ENCODE measurements around the gene COMMD7. TPM values are rescaled to one million over a fixed set of nuclear protein-coding genes. Genes with fewer than 3 reads are reported as not detected.

Gene COMMD7
- total RNA-seq, 6 experiments from 2014 or later = 45.4 to 58.4 (median 51.5) TPM

DNA sequence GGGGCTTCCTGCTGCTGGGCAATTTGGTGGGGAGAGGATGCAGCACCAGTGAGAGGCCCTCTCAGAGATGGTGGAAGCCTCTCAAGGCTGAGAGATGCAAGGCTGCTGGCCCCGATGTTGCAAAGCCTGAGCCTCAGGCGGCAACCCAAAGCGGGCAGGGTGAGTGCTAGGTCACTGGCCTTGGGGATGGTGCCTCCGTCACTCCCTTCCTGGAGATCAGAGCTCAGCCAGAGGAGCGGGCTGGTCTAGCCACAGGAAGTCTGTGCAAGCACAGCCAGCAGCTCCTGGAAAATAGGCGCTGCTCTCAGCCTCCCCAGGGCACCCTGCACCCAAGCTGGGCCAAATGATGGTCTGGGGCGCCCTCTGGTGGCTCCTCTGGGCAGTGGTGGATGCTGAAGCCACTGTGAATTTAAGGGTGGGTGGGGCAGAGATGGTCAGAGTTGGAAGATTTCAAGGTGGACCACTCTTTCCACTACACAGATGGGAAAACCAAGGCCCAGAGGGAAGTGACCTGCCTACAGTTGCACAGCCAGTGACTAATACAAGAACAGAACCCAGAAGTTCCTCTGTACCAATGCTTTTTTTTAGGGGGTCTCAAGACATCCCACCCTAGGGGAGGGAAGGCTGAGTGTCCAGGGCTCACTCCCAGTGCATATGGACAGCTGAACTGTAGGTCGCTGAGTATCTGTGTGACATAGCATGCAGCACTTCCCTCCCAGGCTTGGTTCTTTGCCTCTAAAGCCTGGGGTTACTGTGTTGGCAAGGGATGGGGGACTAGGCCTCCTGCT lies 90.3 kb downstream of the COMMD7 start:
- Mint-ChIP-seq H3K9me3 (no peaks in the 10 kb centered on the region), H3K27ac (no peak overlapping the region), H3K4me3 (no peak overlapping the region), H3K27me3 (ENCODE audit: insufficient read depth) (peaks cover 3% of the 10 kb centered on the region), H3K4me1 (ENCODE audit: low read depth) (peaks cover 5% of the 10 kb centered on the region), H3K36me3 (ENCODE audit: low read depth) (no peaks in the 10 kb centered on the region)
- DNase-seq = peak; percentile 60
- peak; percentile 98 for TF ChIP-seq CTCF (IDR thresholded peaks at IDR 0.05)

Other genes starting within 250 kb of the COMMD7 start
- 10 to 100 TPM; 12.0 to 16.3 (median 13.2) TPM for gene NOL4L, start 158.1 kb downstream of the COMMD7 start, total RNA-seq (2021; fragmentation: NEBNext Ultra II Directional; extraction: Animal tissue kit (Norgen Biotek cat#: 25700))
- gene C20orf203, start 69.5 kb downstream of the COMMD7 start, total RNA-seq (2021; fragmentation: NEBNext Ultra II Directional; extraction: Animal tissue kit (Norgen Biotek cat#: 25700)) = not detected
- 1 to 10 TPM in 5 of 6 experiments, under 1 TPM in 1; 0.74 to 1.5 (median 1.2) TPM for gene DNMT3B, start 18.9 kb upstream of the COMMD7 start, total RNA-seq (2021; fragmentation: NEBNext Ultra II Directional; extraction: Animal tissue kit (Norgen Biotek cat#: 25700))
- 100 to 1,000 TPM; 125 to 152 (median 144) TPM for gene MAPRE1, start 76.5 kb upstream of the COMMD7 start, total RNA-seq (2021; fragmentation: NEBNext Ultra II Directional; extraction: Animal tissue kit (Norgen Biotek cat#: 25700))
- not detected for gene EFCAB8, start 115.5 kb upstream of the COMMD7 start, total RNA-seq (2021; fragmentation: NEBNext Ultra II Directional; extraction: Animal tissue kit (Norgen Biotek cat#: 25700))